ENCODE measurements around the gene SYNGR3. TPM values are rescaled to one million over a fixed set of nuclear protein-coding genes. Genes with fewer than 3 reads are reported as not detected.

SYNGR3 gene
- total RNA-seq, 4 donors from 2014 or later = 0.38 to 1.0 (median 1.0) TPM; not detected in 1

DNA sequence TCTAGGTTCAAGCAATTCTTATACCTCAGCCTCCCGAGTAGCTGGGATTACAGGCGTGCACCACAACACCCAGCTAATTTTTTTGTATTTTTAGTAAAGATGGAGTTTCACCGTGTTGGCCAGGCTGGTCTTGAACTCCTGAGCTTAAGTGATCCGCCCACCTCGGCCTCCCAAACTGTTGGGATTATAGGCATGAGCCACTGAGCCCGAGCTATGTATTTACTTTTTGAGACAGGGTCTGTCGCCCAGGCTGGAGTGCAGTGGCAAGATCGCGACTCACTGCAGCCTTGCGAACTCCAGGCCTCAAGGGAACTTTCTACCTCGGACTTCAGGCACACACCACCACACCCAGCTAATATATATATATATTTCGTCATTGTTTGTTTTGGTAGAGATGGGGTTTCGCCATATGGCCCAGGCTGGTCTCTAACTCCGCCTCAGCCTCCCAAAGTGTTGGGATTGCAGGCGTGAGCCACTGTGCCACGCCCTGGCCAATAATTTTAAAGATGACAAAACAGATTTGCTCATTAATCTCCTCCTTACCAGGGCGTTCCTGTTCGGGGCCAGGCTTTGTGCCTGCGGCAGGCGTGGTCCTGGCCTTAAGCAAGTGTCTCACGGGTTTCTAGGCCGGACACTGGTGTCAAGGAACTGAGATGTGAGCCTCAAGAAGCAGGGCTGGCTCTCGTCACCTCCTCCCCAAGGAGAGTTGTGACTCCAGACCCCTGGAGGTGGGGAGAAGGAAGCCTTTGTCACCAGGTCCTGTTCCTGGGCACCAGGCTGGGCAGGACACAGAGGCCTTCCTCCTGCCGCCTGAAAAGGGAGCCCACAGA is 25.6 kb downstream of the SYNGR3 start:
- TF ChIP-seq, protein P1, sequence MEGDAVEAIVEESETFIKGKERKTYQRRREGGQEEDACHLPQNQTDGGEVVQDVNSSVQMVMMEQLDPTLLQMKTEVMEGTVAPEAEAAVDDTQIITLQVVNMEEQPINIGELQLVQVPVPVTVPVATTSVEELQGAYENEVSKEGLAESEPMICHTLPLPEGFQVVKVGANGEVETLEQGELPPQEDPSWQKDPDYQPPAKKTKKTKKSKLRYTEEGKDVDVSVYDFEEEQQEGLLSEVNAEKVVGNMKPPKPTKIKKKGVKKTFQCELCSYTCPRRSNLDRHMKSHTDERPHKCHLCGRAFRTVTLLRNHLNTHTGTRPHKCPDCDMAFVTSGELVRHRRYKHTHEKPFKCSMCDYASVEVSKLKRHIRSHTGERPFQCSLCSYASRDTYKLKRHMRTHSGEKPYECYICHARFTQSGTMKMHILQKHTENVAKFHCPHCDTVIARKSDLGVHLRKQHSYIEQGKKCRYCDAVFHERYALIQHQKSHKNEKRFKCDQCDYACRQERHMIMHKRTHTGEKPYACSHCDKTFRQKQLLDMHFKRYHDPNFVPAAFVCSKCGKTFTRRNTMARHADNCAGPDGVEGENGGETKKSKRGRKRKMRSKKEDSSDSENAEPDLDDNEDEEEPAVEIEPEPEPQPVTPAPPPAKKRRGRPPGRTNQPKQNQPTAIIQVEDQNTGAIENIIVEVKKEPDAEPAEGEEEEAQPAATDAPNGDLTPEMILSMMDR (IDR thresholded peaks at IDR 0.05) = no peak
- no peak for TF ChIP-seq POLR2A (IDR thresholded peaks at IDR 0.05)
- DNase-seq = no peak
- Histone ChIP-seq H3K4me3 (no peak overlapping the region), H3K9me3 (no peaks in the 10 kb centered on the region), H3K27me3 (peaks cover 3 to 37% (median 5%) of the 10 kb centered on the region in 4 donors), H3K36me3 (no peaks in the 10 kb centered on the region), H3K4me1 (peaks cover 14 to 34% (median 17%) of the 10 kb centered on the region in 3 donors), H3K27ac (peak overlapping the region; percentile 58 to 78 (median 71))
- intact Hi-C loops (cut with DNase I) = no loop called here
- WGBS, 2 donors = 52 to 53% methylated on average over 18 to 23 of the region's 24 CpGs

DNA sequence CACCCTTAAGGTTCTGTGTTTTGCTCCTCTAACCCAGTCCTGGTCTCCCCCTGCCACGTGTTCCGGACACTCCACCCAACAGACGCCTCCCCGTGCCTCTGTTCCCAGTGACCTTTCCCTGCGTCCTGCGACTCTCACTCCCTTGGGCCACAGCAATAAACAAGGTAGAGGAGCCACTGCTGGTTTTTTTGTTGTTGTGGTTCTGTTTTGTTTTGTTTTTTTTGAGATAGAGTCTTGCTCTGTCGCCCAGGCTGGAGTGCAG is 26.1 kb downstream of the SYNGR3 start:
- peak overlapping the region; percentile 58 to 78 (median 70) for H3K27ac ChIP-seq
- TF ChIP-seq, protein P1 (IDR thresholded peaks at IDR 0.05) = no peak
- no peak for TF ChIP-seq POLR2A (IDR thresholded peaks at IDR 0.05)
- DNase-seq = no peak
- H3K36me3 ChIP-seq = no peaks in the 10 kb centered on the region
- 71 to 79% methylated on average over 3 to 7 of the region's 7 CpGs for WGBS, 2 donors
- H3K27me3 ChIP-seq = peaks cover 3 to 42% (median 11%) of the 10 kb centered on the region in 4 donors
- intact Hi-C loops (cut with DNase I) = no loop called here
- H3K4me3 ChIP-seq = no peak overlapping the region
- H3K9me3 ChIP-seq = no peaks in the 10 kb centered on the region
- H3K4me1 ChIP-seq = peaks cover 14 to 34% (median 18%) of the 10 kb centered on the region in 3 donors

DNA sequence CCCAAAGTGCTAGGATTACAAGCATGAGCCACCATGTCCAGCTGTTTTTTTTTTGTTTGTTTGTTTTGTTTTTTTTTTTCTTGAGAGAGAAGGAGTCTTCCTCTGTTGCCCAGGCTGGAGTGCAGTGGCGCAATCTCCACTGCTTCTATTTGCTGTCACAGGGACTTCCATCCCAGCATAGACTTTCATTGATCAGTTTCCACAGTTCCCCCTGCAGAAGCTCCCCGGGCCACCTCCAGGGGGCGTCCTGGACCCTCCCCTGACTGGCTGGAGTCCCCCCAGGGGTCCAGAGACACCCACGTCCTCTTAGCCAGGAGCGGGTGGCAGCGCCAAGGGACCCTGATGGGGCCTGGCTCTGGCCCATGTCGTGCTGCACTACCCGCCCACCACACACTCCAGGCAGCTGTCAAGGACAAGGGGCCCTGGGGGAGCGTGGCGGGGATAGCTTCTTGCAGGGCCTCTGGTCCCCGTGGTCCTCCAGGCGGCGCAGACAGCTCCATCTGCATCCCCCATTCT is 26.7 kb downstream of the SYNGR3 start:
- H3K4me1 ChIP-seq = peaks cover 14 to 35% (median 18%) of the 10 kb centered on the region in 3 donors

DNA sequence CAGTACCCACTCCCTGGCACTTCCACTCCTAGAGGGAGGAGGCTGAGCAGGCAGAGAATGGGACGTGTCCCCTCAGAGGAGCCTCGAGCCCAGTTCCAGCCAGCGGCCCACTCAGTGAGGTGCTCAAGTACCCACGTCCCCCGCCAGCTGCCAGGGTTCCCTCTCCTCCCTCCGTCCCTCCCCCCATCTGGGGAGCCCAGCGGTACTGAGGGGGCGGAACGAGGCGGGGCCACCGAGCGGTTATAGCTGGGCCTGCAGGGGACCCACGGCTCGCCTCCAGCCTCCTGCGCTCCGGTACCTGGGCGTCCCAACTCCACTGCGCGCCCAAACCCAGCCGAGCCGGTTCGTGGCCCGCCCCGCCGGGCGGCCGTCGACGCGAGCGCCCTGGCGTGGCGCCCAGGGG is 29.7 kb downstream of the SYNGR3 start, which contains the start of gene NPW:
Gene NPW (plus strand): TSS at position 268 of the 403 bp plus-strand sequence.
- DNase-seq = no peak
- Histone ChIP-seq H3K36me3 (no peaks in the 10 kb centered on the region), H3K4me1 (peaks cover 31 to 57% (median 32%) of the 10 kb centered on the region in 3 donors), H3K9me3 (no peaks in the 10 kb centered on the region), H3K4me3 (peak within 1 kb of the TSS in 2 of 4 donors; percentile 21 to 50), H3K27me3 (peaks cover 3 to 62% (median 11%) of the 10 kb centered on the region in 4 donors), H3K27ac (no peak within 1 kb of the TSS)
- WGBS, 2 donors = 0% methylated on average over 4 of the region's 33 CpGs; no CpG with 5 or more reads in 1 of the 2 donors
- TF ChIP-seq, protein P1 (IDR thresholded peaks at IDR 0.05) = no peak
- TF ChIP-seq POLR2A (IDR thresholded peaks at IDR 0.05) = no peak
- intact Hi-C loops (cut with DNase I) = no loop called here

More for the DNA sequence above, 26.7 kb downstream of the SYNGR3 start:
- Histone ChIP-seq H3K27me3 (peaks cover 3 to 48% (median 11%) of the 10 kb centered on the region in 4 donors), H3K9me3 (no peaks in the 10 kb centered on the region), H3K4me3 (no peak overlapping the region), H3K27ac (no peak overlapping the region), H3K36me3 (no peaks in the 10 kb centered on the region)
- 44% methylated on average over 2 of the region's 13 CpGs; no CpG with 5 or more reads in 1 of the 2 donors for WGBS, 2 donors
- intact Hi-C loops (cut with DNase I) = no loop called here
- no peak for DNase-seq
- TF ChIP-seq POLR2A (IDR thresholded peaks at IDR 0.05) = no peak
- TF ChIP-seq, protein P1 (IDR thresholded peaks at IDR 0.05) = peak in 2 of 6 experiments; percentile 17 to 20

Measured in esophagus squamous epithelium (tissue), 5 donors.